Esophagus squamous epithelium (tissue), 5 donors: ENCODE results near the gene FAM3C. TPM values are rescaled to one million over a fixed set of nuclear protein-coding genes. Genes with fewer than 3 reads are reported as not detected.
"Not testable (repeated sequence)": the region's sequence is repeated elsewhere in the genome, so short reads cannot be mapped to it uniquely, and the experiment has no call there.

Experiments used
- DNase-seq: peaks from one replicate; lab custom pipeline; 2025; lab: John Stamatoyannopoulos, UW
- H3K27ac ChIP-seq, 4 donors: fragments of 200-600 bp; sonication (generic); one replicate each; pipeline ENCODE4 v1.5.1; 2016 to 2019; ENCODE audit warnings: mild to moderate bottlenecking in 1 of 4
- H3K27me3 ChIP-seq, 4 donors: fragments of 200-600 bp; sonication (generic); 1 replicate in 3 of 4; 2 replicates in 1 of 4; pipeline versions ENCODE4 v1.5.1 to v1.6.0; 2017 to 2021; ENCODE audit warnings: antibody characterized with exemption in 1 of 4
- H3K36me3 ChIP-seq, 3 donors: fragments of 200-600 bp; sonication (generic); one replicate each; pipeline ENCODE4 v1.5.1; 2016 to 2019
- H3K4me1 ChIP-seq, 3 donors: fragments of 200-600 bp; sonication (generic); one replicate each; pipeline ENCODE4 v1.5.1; 2017 to 2019
- H3K4me3 ChIP-seq, 4 donors: fragments of 200-600 bp; sonication (generic); 1 replicate in 3 of 4; 2 replicates in 1 of 4; pipeline ENCODE4 v1.5.1; 2016 to 2019; ENCODE audit warnings: mild to moderate bottlenecking in 2 of 4, moderate library complexity in 1 of 4
- H3K9me3 ChIP-seq, 3 donors: fragments of 200-600 bp; sonication (generic); one replicate each; pipeline ENCODE4 v1.5.1; 2016 to 2019
- POLR2A ChIP-seq, 4 donors: fragments of 450-650 bp; IDR thresholded peaks; one replicate each; pipeline ENCODE4 v1.6.1; 2017; ENCODE audit warnings: antibody characterized with exemption in 4 of 4, mild to moderate bottlenecking in 4 of 4, moderate library complexity in 3 of 4
- WGBS, 2 donors: methylation state at CpG; one replicate each; pipeline ENCODE4 v1.1.5; 2018; 5-methylcytosine and 5-hydroxymethylcytosine counted together
- intact Hi-C: fragments of 100-400 bp; cut with DNase I; formaldehyde crosslinking; loops from one replicate; pipeline ENCODE4 v1.15.0; 2022
- total RNA-seq, 4 donors: library from RNA; depleted of rRNA; stranded (reverse); fragments of >200 nt; gene quantifications; one replicate each; pipeline ENCODE4 v1.1.0, GENCODE V29; 2016
- TF ChIP-seq, protein P1 (sequence below), 6 experiments: fragments of 450-650 bp in 4 of 6; fragments of 200-600 bp in 2 of 6; sonication (generic) in 2 of 6; IDR thresholded peaks; one replicate each; pipeline ENCODE4 v1.5.1; 2016 to 2019; ENCODE audit warnings: antibody characterized with exemption in 6 of 6, mild to moderate bottlenecking in 4 of 6, moderate library complexity in 4 of 6
- donor health status: DM: yes; HTN: yes; CAD: no.

The FAM3C gene
- total RNA-seq, 4 donors from 2014 or later, result 21.8 to 48.1 (median 45.8) TPM

DNA sequence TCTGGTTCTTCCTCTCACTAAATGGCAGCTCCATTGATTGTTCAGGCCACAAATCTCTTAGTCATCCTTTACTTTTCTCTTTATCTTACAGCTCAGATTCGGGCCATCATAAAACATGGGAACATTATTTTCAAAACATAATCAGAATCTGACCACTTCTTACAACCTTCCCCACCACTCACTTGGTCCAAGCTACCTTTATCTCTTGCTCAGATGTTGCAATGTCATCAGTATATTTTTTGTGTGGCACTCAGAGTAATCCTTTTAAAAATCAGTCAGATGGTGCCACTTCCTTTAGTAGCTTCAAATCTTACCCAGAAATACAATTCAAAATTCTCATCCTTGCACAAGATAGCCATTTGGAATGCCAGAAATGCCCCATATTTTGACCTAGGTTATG is 34.5 kb upstream of the FAM3C start:
- WGBS, 2 donors, result 95 to 96% methylated on average over 1 of the region's 1 CpG
- intact Hi-C loops, result no loop called here
- TF ChIP-seq, protein P1, sequence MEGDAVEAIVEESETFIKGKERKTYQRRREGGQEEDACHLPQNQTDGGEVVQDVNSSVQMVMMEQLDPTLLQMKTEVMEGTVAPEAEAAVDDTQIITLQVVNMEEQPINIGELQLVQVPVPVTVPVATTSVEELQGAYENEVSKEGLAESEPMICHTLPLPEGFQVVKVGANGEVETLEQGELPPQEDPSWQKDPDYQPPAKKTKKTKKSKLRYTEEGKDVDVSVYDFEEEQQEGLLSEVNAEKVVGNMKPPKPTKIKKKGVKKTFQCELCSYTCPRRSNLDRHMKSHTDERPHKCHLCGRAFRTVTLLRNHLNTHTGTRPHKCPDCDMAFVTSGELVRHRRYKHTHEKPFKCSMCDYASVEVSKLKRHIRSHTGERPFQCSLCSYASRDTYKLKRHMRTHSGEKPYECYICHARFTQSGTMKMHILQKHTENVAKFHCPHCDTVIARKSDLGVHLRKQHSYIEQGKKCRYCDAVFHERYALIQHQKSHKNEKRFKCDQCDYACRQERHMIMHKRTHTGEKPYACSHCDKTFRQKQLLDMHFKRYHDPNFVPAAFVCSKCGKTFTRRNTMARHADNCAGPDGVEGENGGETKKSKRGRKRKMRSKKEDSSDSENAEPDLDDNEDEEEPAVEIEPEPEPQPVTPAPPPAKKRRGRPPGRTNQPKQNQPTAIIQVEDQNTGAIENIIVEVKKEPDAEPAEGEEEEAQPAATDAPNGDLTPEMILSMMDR (IDR thresholded peaks at IDR 0.05), result no peak
- TF ChIP-seq POLR2A (IDR thresholded peaks at IDR 0.05), result no peak
- Histone ChIP-seq H3K27ac (no peak overlapping the region), H3K27me3 (no peaks in the 10 kb centered on the region), H3K4me1 (no peaks in the 10 kb centered on the region), H3K9me3 (no peaks in the 10 kb centered on the region), H3K36me3 (no peaks in the 10 kb centered on the region), H3K4me3 (no peak overlapping the region)
- DNase-seq, result no peak

DNA sequence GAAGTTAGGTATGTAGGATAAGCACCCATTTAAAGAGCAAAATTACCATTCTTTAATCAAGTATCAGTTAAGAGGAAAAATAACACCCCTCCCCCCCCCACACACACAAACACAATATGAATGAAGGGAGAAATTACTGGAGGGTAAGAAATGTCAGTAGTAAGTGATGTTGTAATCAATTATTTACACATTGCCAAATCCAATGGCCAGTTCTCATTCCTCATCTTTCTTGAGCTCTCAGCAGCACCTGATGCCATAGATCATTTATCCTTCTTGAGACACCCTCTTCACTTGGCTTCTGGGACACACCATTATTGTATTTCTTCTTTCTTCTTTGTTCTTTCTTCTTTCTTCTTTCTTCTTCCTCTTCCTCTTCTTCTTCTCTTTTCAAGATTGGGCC is 33.7 kb upstream of the FAM3C start:
- Histone ChIP-seq H3K9me3 (no peaks in the 10 kb centered on the region), H3K27ac (no peak overlapping the region), H3K4me1 (no peaks in the 10 kb centered on the region), H3K27me3 (no peaks in the 10 kb centered on the region), H3K4me3 (no peak overlapping the region), H3K36me3 (no peaks in the 10 kb centered on the region)
- TF ChIP-seq, protein P1 (IDR thresholded peaks at IDR 0.05), result no peak
- TF ChIP-seq POLR2A (IDR thresholded peaks at IDR 0.05), result no peak
- intact Hi-C loops, result no loop called here
- DNase-seq, result no peak

DNA sequence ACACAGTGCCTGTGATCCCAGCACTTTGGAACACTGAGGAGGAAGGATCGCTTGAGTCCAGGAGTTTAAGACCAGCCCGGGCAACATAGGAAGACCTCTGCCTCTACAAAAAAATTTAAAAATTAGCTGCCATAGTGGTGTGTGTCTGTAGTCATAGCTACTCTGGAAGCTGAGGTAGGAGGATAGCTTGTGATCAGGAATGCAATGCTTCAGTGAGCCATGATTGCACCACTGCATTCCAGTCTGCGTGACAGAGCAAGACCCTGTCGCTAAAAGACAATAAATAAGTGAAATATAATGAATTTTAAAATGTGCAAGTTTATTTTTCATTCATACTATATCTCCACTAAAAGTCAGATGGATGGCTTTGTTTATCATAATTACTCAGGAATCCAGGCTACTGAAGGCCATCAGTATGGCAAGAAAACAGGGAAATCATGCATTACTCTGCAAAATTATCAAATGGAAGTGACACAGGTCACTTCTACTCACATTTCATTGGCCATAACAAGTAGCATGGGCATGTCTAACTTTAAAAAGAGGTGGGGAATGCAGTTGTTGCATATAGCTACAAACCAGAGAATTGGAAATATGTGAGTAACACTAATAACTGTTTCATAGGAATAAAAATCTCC is 32.9 kb upstream of the FAM3C start:
- H3K27me3 ChIP-seq, result no peaks in the 10 kb centered on the region
- H3K27ac ChIP-seq, result no peak overlapping the region
- intact Hi-C loops, result no loop called here
- 69 to 80% methylated on average over 4 of the region's 4 CpGs for WGBS, 2 donors
- no peak for TF ChIP-seq POLR2A (IDR thresholded peaks at IDR 0.05)
- TF ChIP-seq, protein P1 (IDR thresholded peaks at IDR 0.05), result no peak
- no peak for DNase-seq
- no peaks in the 10 kb centered on the region for H3K36me3 ChIP-seq
- no peaks in the 10 kb centered on the region for H3K4me1 ChIP-seq
- H3K9me3 ChIP-seq, result no peaks in the 10 kb centered on the region
- H3K4me3 ChIP-seq, result no peak overlapping the region

DNA sequence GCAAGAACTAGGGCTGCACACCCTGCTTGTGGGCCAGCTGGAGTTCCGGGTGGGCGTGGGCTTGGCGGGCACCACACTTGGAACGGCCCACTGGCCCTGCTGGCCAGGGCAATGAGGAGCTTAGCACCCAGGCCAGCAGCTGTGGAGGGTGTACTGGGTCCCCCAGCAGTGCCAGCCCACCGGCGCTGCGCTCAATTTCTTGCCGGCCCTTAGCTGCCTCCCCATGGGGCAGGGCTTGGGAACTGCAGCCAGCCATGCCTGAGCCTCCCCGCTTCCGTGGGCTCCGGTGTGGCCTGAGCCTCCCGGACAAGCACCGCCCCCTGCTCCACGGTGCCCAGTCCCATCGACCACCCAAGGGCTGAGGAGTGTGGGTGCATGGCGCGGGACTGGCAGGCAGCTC is 25.6 kb upstream of the FAM3C start:
- 100% methylated on average over 1 to 4 of the region's 17 CpGs for WGBS, 2 donors
- intact Hi-C loops, DNase-seq, H3K27me3 ChIP-seq, H3K36me3 ChIP-seq, H3K9me3 ChIP-seq, H3K4me3 ChIP-seq: not testable (repeated sequence)
- Histone ChIP-seq H3K4me1 (peaks cover 4 to 13% (median 4%) of the 10 kb centered on the region in 3 donors), H3K27ac (peak overlapping the region in 1 of 4 donors; percentile 46)

DNA sequence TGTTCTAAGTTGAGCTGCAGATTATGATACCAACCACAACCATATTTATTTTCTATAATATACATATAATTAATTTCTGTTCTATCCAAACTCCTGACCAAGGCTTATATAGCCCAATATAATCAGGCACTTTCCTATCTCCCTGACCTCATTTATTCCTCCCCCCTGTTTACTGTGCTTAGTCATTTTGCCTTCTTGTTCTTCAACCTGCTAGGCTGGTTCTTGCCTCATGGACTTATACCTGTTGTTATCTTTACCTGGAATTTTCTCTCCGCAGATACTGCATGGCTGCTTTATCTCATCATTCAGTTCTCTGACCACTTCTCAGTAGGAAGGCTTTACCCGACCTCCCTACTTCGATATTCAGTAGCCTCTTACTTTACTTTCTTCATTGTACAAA is 24.9 kb upstream of the FAM3C start:
- intact Hi-C loops, result no loop called here
- H3K4me3 ChIP-seq, result no peak overlapping the region
- no peak for DNase-seq
- no peak for TF ChIP-seq POLR2A (IDR thresholded peaks at IDR 0.05)
- TF ChIP-seq, protein P1 (IDR thresholded peaks at IDR 0.05), result no peak
- WGBS, 2 donors, result 43 to 61% methylated on average over 3 of the region's 3 CpGs
- peaks cover 4 to 13% (median 4%) of the 10 kb centered on the region in 3 donors for H3K4me1 ChIP-seq
- H3K27ac ChIP-seq, result peak overlapping the region in 1 of 4 donors; percentile 46
- H3K9me3 ChIP-seq, result no peaks in the 10 kb centered on the region
- H3K36me3 ChIP-seq, result no peaks in the 10 kb centered on the region
- no peaks in the 10 kb centered on the region for H3K27me3 ChIP-seq
